ENCODE measurements around the gene OR52K1. TPM values are rescaled to one million over a fixed set of nuclear protein-coding genes. Genes with fewer than 3 reads are reported as not detected.

Gene OR52K1
- total RNA-seq, 2 donors from 2014 or later = not detected

- no peaks in the 10 kb centered on the region for H3K27me3 ChIP-seq
- TF ChIP-seq CTCF (IDR thresholded peaks at IDR 0.05) = no peak
- no peak overlapping the region for H3K9ac ChIP-seq (ENCODE audit: low read depth in 2 of 2, low read length in 2 of 2)
- DNase-seq = no peak
- H3K9me3 ChIP-seq = no peaks in the 10 kb centered on the region
- H3K36me3 ChIP-seq = no peaks in the 10 kb centered on the region
- no peak overlapping the region for H3K4me3 ChIP-seq
- no peaks in the 10 kb centered on the region for H3K4me1 ChIP-seq
- no peak overlapping the region for H3K27ac ChIP-seq
- intact Hi-C loops (cut with DNase I) = no loop called here
Observed at GRCh38 chr11:4511282-4512245, 29.1 kb downstream of the OR52K1 start.

GRCh38 chr11:4514196-4514595, 31.8 kb downstream of the OR52K1 start:
- intact Hi-C loops (cut with DNase I) = no loop called here
- no peak overlapping the region for H3K4me3 ChIP-seq
- H3K9ac ChIP-seq (ENCODE audit: low read depth in 2 of 2, low read length in 2 of 2) = no peak overlapping the region
- TF ChIP-seq CTCF (IDR thresholded peaks at IDR 0.05) = no peak
- H3K27ac ChIP-seq = no peak overlapping the region
- no peaks in the 10 kb centered on the region for H3K4me1 ChIP-seq
- no peaks in the 10 kb centered on the region for H3K36me3 ChIP-seq
- DNase-seq = no peak
- no peaks in the 10 kb centered on the region for H3K9me3 ChIP-seq
- no peaks in the 10 kb centered on the region for H3K27me3 ChIP-seq

GRCh38 chr11:4522339-4522738, 39.9 kb downstream of the OR52K1 start:
- no peak for DNase-seq
- Histone ChIP-seq H3K27me3 (no peaks in the 10 kb centered on the region), H3K27ac (no peak overlapping the region), H3K4me3 (no peak overlapping the region), H3K36me3 (no peaks in the 10 kb centered on the region), H3K4me1 (no peaks in the 10 kb centered on the region), H3K9ac (ENCODE audit: low read depth in 2 of 2, low read length in 2 of 2) (no peak overlapping the region), H3K9me3 (no peaks in the 10 kb centered on the region)
- intact Hi-C loops (cut with DNase I) = no loop called here
- no peak for TF ChIP-seq CTCF (IDR thresholded peaks at IDR 0.05)

- Histone ChIP-seq H3K27me3 (no peaks in the 10 kb centered on the region), H3K9ac (ENCODE audit: low read depth in 2 of 2, low read length in 2 of 2) (no peak overlapping the region), H3K9me3 (no peaks in the 10 kb centered on the region), H3K36me3 (no peaks in the 10 kb centered on the region), H3K4me1 (no peaks in the 10 kb centered on the region), H3K27ac (no peak overlapping the region), H3K4me3 (no peak overlapping the region)
- no peak for TF ChIP-seq CTCF (IDR thresholded peaks at IDR 0.05)
- intact Hi-C loops (cut with DNase I) = no loop called here
- no peak for DNase-seq
Observed at GRCh38 chr11:4522752-4523151, 40.3 kb downstream of the OR52K1 start.

GRCh38 chr11:4523666-4524065, 41.2 kb downstream of the OR52K1 start:
- Histone ChIP-seq H3K36me3 (no peaks in the 10 kb centered on the region), H3K27me3 (no peaks in the 10 kb centered on the region), H3K9me3 (no peaks in the 10 kb centered on the region), H3K4me3 (no peak overlapping the region), H3K27ac (no peak overlapping the region), H3K9ac (ENCODE audit: low read depth in 2 of 2, low read length in 2 of 2) (no peak overlapping the region), H3K4me1 (no peaks in the 10 kb centered on the region)
- DNase-seq = no peak
- no peak for TF ChIP-seq CTCF (IDR thresholded peaks at IDR 0.05)
- intact Hi-C loops (cut with DNase I) = no loop called here
